Caco-2 (cell line): ENCODE measurements around the gene CHRM3. TPM values are rescaled to one million over a fixed set of nuclear protein-coding genes. Genes with fewer than 3 reads are reported as not detected.
A peak's percentile ranks its signal among the peaks of the same experiment; 100 is the strongest.

Source experiments
- BruUV-seq: library from RNA; stranded (reverse); fragments of 400-500 nt; replicated peaks from 2 replicates; lab custom pipeline; 2021; lab: Mats Ljungman, UMichigan
- CTCF ChIA-PET: fragments of 300-600 bp; sonication (Branson Sonifier 250); formaldehyde crosslinking; loops from one replicate; lab custom pipeline; 2022; ENCODE audit warnings: antibody characterized with exemption; lab: Charles Lee
- POLR2A ChIA-PET: fragments of 300-600 bp; sonication (Branson Sonifier 250); formaldehyde crosslinking; loops from one replicate; lab custom pipeline; 2022; ENCODE audit warnings: antibody characterized with exemption; lab: Charles Lee
- DNase-seq, 2 experiments: peaks; one replicate each; pipeline versions ENCODE4 v3.0.0 to v3.0.0-alpha.2; 2020 to 2022
- H3K27me3 ChIP-seq: replicated peaks from 2 replicates; pipeline ENCODE4 v1.6.0; 2011; ENCODE audit warnings: low read length; ENCODE audit not compliant: control insufficient read depth, insufficient read depth
- H3K36me3 ChIP-seq: 2 replicates; pipeline ENCODE4 v1.5.1; 2011; ENCODE audit warnings: low read length; ENCODE audit not compliant: control insufficient read depth, insufficient read depth
- H3K4me1 ChIP-seq: fragments of 250-450 bp; sonication (Bioruptor Pico); 2 replicates; pipeline ENCODE4 v1.5.1; 2020; ENCODE audit warnings: mild to moderate bottlenecking
- H3K4me3 ChIP-seq: 2 replicates; pipeline ENCODE4 v1.5.1; 2011; ENCODE audit warnings: low read depth, mild to moderate bottlenecking, control low read depth, low read length
- H3K9me3 ChIP-seq: fragments of 250-450 bp; sonication (Bioruptor Pico); 2 replicates; pipeline ENCODE4 v1.5.1; 2020; ENCODE audit warnings: mild to moderate bottlenecking, moderate library complexity
- H3K27ac Mint-ChIP-seq: one replicate; pipeline ENCODE4 v1.8.0; 2022; ENCODE audit warnings: mixed read lengths; ENCODE audit not compliant: unreplicated experiment
- H3K27me3 Mint-ChIP-seq: one replicate; pipeline ENCODE4 v1.8.0; 2022; ENCODE audit warnings: mixed read lengths; ENCODE audit not compliant: insufficient read depth, unreplicated experiment
- H3K36me3 Mint-ChIP-seq: one replicate; pipeline ENCODE4 v1.8.0; 2022; ENCODE audit warnings: mild to moderate bottlenecking, mixed read lengths; ENCODE audit not compliant: insufficient read depth, unreplicated experiment
- H3K4me1 Mint-ChIP-seq: one replicate; pipeline ENCODE4 v1.8.0; 2022; ENCODE audit warnings: low read depth, mixed read lengths; ENCODE audit not compliant: unreplicated experiment
- H3K4me3 Mint-ChIP-seq: one replicate; pipeline ENCODE4 v1.8.0; 2022; ENCODE audit warnings: mild to moderate bottlenecking, moderate library complexity, mixed read lengths; ENCODE audit not compliant: unreplicated experiment
- H3K9me3 Mint-ChIP-seq: one replicate; pipeline ENCODE4 v1.8.0; 2022; ENCODE audit warnings: mixed read lengths; ENCODE audit not compliant: unreplicated experiment
- CTCF ChIP-seq, 2 experiments: fragments of 200-600 bp in 1 of 2; IDR thresholded peaks; 1 replicate in 1 of 2; 2 replicates in 1 of 2; pipeline versions ENCODE4 v1.5.1 to v1.8.0; 2011 to 2022; ENCODE audit warnings: antibody characterized with exemption in 1 of 2, control low read depth in 1 of 2, inconsistent platforms in 1 of 2, low read depth in 1 of 2, low read length in 1 of 2, mild to moderate bottlenecking in 1 of 2, moderate library complexity in 1 of 2; ENCODE audit not compliant: insufficient read depth in 1 of 2, severe bottlenecking in 1 of 2, unreplicated experiment in 1 of 2
- intact Hi-C: fragments of 100-400 bp; cut with micrococcal nuclease; formaldehyde crosslinking; loops from one replicate; pipeline ENCODE4 v1.10.0; 2022; ENCODE audit not compliant: unreplicated experiment
- total RNA-seq: library from RNA; stranded (reverse); gene quantifications from 2 replicates; pipeline ENCODE4 v1.2.3, GENCODE V29; 2022

Gene CHRM3
- total RNA-seq, 1 experiment from 2014 or later, result 8.6 TPM

- TF ChIP-seq CTCF (IDR thresholded peaks at IDR 0.05; ENCODE audit: insufficient read depth in 1 of 2, low read depth in 1 of 2, low read length in 1 of 2, severe bottlenecking in 1 of 2, unreplicated experiment in 1 of 2), result no peak
- no peaks in the 10 kb centered on the region for H3K9me3 Mint-ChIP-seq
- ChIA-PET CTCF (no interaction called here), POLR2A (no interaction called here)
- H3K36me3 ChIP-seq, result no peaks in the 10 kb centered on the region
- DNase-seq, result no peak
- H3K4me3 Mint-ChIP-seq, result no peak overlapping the region
- H3K9me3 ChIP-seq, result no peaks in the 10 kb centered on the region; the same call in 1 of the 2 replicates
- 0 out of 2 replicates have a peak, but pooled peaks cover 5% of the 10 kb centered on the region for H3K4me1 ChIP-seq
- H3K27me3 Mint-ChIP-seq, result no peaks in the 10 kb centered on the region
- intact Hi-C loops, result no loop called here
- H3K4me1 Mint-ChIP-seq, result peaks cover 13% of the 10 kb centered on the region
- H3K36me3 Mint-ChIP-seq, result peaks cover 5% of the 10 kb centered on the region
- no peaks in the 10 kb centered on the region for H3K27me3 ChIP-seq
- no peak overlapping the region for H3K4me3 ChIP-seq
- no peak overlapping the region for H3K27ac Mint-ChIP-seq
- BruUV-seq, result no TSS peak
Measured at GRCh38 chr1:239348635-239349353, 37.6 kb upstream of the CHRM3 start.

GRCh38 chr1:239349699-239350098 lies 36.7 kb upstream of the CHRM3 start:
- Mint-ChIP-seq H3K4me3 (no peak overlapping the region), H3K27me3 (no peaks in the 10 kb centered on the region), H3K4me1 (peaks cover 17% of the 10 kb centered on the region), H3K27ac (no peak overlapping the region), H3K9me3 (no peaks in the 10 kb centered on the region), H3K36me3 (peaks cover 5% of the 10 kb centered on the region)
- no peaks in the 10 kb centered on the region for H3K36me3 ChIP-seq
- no peak for TF ChIP-seq CTCF (IDR thresholded peaks at IDR 0.05; ENCODE audit: insufficient read depth in 1 of 2, low read depth in 1 of 2, low read length in 1 of 2, severe bottlenecking in 1 of 2, unreplicated experiment in 1 of 2)
- H3K4me1 ChIP-seq, result 0 out of 2 replicates have a peak, but pooled peaks cover 6% of the 10 kb centered on the region
- ChIA-PET CTCF (no interaction called here), POLR2A (interaction anchor here (0.7 kb wide), 1 partner anchor 213 kb away, joined by 4 read pairs; no protein-coding TSS in a partner anchor)
- H3K9me3 ChIP-seq, result no peaks in the 10 kb centered on the region; the same call in 1 of the 2 replicates
- intact Hi-C loops, result no loop called here
- H3K4me3 ChIP-seq, result no peak overlapping the region
- no peak for DNase-seq
- no peaks in the 10 kb centered on the region for H3K27me3 ChIP-seq
- BruUV-seq, result no TSS peak

- H3K4me1 ChIP-seq, result 0 out of 2 replicates have a peak, but pooled peaks cover 6% of the 10 kb centered on the region
- Mint-ChIP-seq H3K9me3 (no peaks in the 10 kb centered on the region), H3K27ac (peak overlapping the region; percentile 67), H3K36me3 (peaks cover 5% of the 10 kb centered on the region), H3K4me3 (no peak overlapping the region), H3K27me3 (no peaks in the 10 kb centered on the region), H3K4me1 (peaks cover 17% of the 10 kb centered on the region)
- CTCF ChIA-PET, result interaction anchor here (1.6 kb wide), 1 partner anchor 9 kb away, joined by 7 read pairs; no protein-coding TSS in a partner anchor
- H3K9me3 ChIP-seq, result no peaks in the 10 kb centered on the region
- intact Hi-C loops, result loop anchor here (1.0 kb wide), 1 partner anchor 10 kb away; no protein-coding TSS in a partner anchor
- TF ChIP-seq CTCF (IDR thresholded peaks at IDR 0.05; ENCODE audit: insufficient read depth in 1 of 2, low read depth in 1 of 2, low read length in 1 of 2, severe bottlenecking in 1 of 2, unreplicated experiment in 1 of 2), result no peak
- no peak overlapping the region for H3K4me3 ChIP-seq
- POLR2A ChIA-PET, result interaction anchor here (0.5 kb wide), 1 partner anchor 209 kb away, joined by 6 read pairs; no protein-coding TSS in a partner anchor
- H3K36me3 ChIP-seq, result no peaks in the 10 kb centered on the region
- DNase-seq, result peak in 1 of 2 experiments; percentile 40
- no peaks in the 10 kb centered on the region for H3K27me3 ChIP-seq
- BruUV-seq, result no TSS peak
Measured at GRCh38 chr1:239353536-239353935, 32.8 kb upstream of the CHRM3 start.
